Gastrocnemius medialis (tissue), 4 donors: ENCODE results near the gene CEP112.

Source experiments
- CTCF ChIP-seq, 5 experiments: fragments of 450-650 bp in 3 of 5; fragments of 200-600 bp in 2 of 5; sonication (generic) in 2 of 5; IDR thresholded peaks in 4 of 5; conservative IDR thresholded peaks in 1 of 5; 1 replicate in 4 of 5; 2 replicates in 1 of 5; pipeline ENCODE4 v1.5.1; 2016 to 2019; ENCODE audit warnings: antibody characterized with exemption in 5 of 5, mild to moderate bottlenecking in 3 of 5, moderate library complexity in 3 of 5
- POLR2A ChIP-seq, 2 donors: fragments of 450-650 bp; IDR thresholded peaks; one replicate each; pipeline ENCODE4 v1.6.1; 2017; ENCODE audit warnings: antibody characterized with exemption in 2 of 2, mild to moderate bottlenecking in 2 of 2, moderate library complexity in 2 of 2

- TF ChIP-seq CTCF (IDR thresholded peaks at IDR 0.05 in 4 of 5, conservative IDR thresholded peaks at IDR 0.05 in 1 of 5), result no peak
- no peak for TF ChIP-seq POLR2A (IDR thresholded peaks at IDR 0.05)
Measured at GRCh38 chr17:65727246-65727645, 464.7 kb downstream of the CEP112 start.
